GM10248 (cell line): ENCODE measurements around the gene MMP17.
"Not testable (repeated sequence)": the region's sequence is repeated elsewhere in the genome, so short reads cannot be mapped to it uniquely, and the experiment has no call there.

ENCODE experiments used
- CTCF ChIA-PET: fragments of 300-600 bp; sonication (Branson Sonifier 250); formaldehyde crosslinking; extraction: SDS; loops from one replicate; lab custom pipeline; 2021; ENCODE audit warnings: antibody characterized with exemption; lab: Yijun Ruan, JAX
- POLR2A ChIA-PET: fragments of 350-650 bp; sonication (Branson Sonifier 250); formaldehyde crosslinking; extraction: SDS; loops from one replicate; lab custom pipeline; 2020; ENCODE audit warnings: antibody characterized with exemption; lab: Yijun Ruan, JAX
- DNase-seq: peaks from one replicate; pipeline ENCODE4 v3.0.0; 2012; ENCODE audit errors: extremely low spot score
- CTCF ChIP-seq: IDR thresholded peaks from 2 replicates; pipeline ENCODE4 v1.5.1; 2012; ENCODE audit warnings: mild to moderate bottlenecking, low read depth; ENCODE audit errors: extremely low read depth, missing control alignments, control extremely low read depth

The MMP17 gene

GRCh38 chr12:131882804-131883520 is 54.8 kb downstream of the MMP17 start:
- POLR2A ChIA-PET: no interaction called here
- CTCF ChIA-PET: no interaction called here
- no peak for TF ChIP-seq CTCF
- no peak for DNase-seq

- TF ChIP-seq CTCF: no peak
- ChIA-PET POLR2A (no interaction called here), CTCF (no interaction called here)
- DNase-seq: peak; percentile 4
Measured at GRCh38 chr12:131883521-131883900, 55.3 kb downstream of the MMP17 start.

GRCh38 chr12:131885076-131885475 is 56.9 kb downstream of the MMP17 start:
- DNase-seq, CTCF ChIA-PET, POLR2A ChIA-PET: not testable (repeated sequence)

- DNase-seq: no peak
- CTCF ChIA-PET: no interaction called here
- no peak for TF ChIP-seq CTCF
- POLR2A ChIA-PET: no interaction called here
Measured at GRCh38 chr12:131885543-131886057, 57.4 kb downstream of the MMP17 start.

- CTCF ChIA-PET, DNase-seq, POLR2A ChIA-PET: not testable (repeated sequence)
Measured at GRCh38 chr12:131891722-131892121, 63.5 kb downstream of the MMP17 start.

GRCh38 chr12:131892711-131893604 is 64.8 kb downstream of the MMP17 start:
- DNase-seq: no peak
- ChIA-PET POLR2A (no interaction called here), CTCF (no interaction called here)
- no peak for TF ChIP-seq CTCF

GRCh38 chr12:131893605-131894312 is 65.6 kb downstream of the MMP17 start:
- no peak for TF ChIP-seq CTCF
- CTCF ChIA-PET: no interaction called here
- POLR2A ChIA-PET: no interaction called here
- no peak for DNase-seq
